Activated T-helper 2 cell treated with anti-CD3 and anti-CD28 coated beads, Interferon-gamma antibody, Interleukin-2, Interleukin-4, amounts not matched to agents 10 μg/mL and 5 μg/mL and 100 μg/mL, durations not matched to agents 14 hours and 24 hours and 36 hours (primary cell): ENCODE measurements around the gene GRIA4. TPM values are rescaled to one million over a fixed set of nuclear protein-coding genes. Genes with fewer than 3 reads are reported as not detected.
"Not testable (repeated sequence)": the region's sequence is repeated elsewhere in the genome, so short reads cannot be mapped to it uniquely, and the experiment has no call there.

Source experiments
- DNase-seq: peaks from one replicate; pipeline ENCODE4 v3.0.0; 2021; ENCODE audit warnings: low spot score
- H3K27ac Mint-ChIP-seq: one replicate; pipeline ENCODE4 v1.8.0; 2021; ENCODE audit warnings: mixed read lengths
- H3K27me3 Mint-ChIP-seq: one replicate; pipeline ENCODE4 v1.8.0; 2021; ENCODE audit warnings: low read depth, mixed read lengths
- H3K36me3 Mint-ChIP-seq: one replicate; pipeline ENCODE4 v1.8.0; 2021; ENCODE audit warnings: low read depth, mixed read lengths
- H3K4me1 Mint-ChIP-seq: one replicate; pipeline ENCODE4 v1.8.0; 2021; ENCODE audit warnings: low read depth, mixed read lengths
- H3K4me3 Mint-ChIP-seq: one replicate; pipeline ENCODE4 v1.8.0; 2021; ENCODE audit warnings: low read depth, mild to moderate bottlenecking, moderate library complexity, mixed read lengths
- H3K9me3 Mint-ChIP-seq: one replicate; pipeline ENCODE4 v1.8.0; 2021; ENCODE audit warnings: mixed read lengths
- intact Hi-C: fragments of 100-400 bp; cut with micrococcal nuclease; formaldehyde crosslinking; loops from one replicate; pipeline ENCODE4 v1.15.1; 2023
- total RNA-seq: library from RNA; stranded (reverse); gene quantifications from 2 replicates; pipeline ENCODE4 v1.2.3, GENCODE V29; 2022

GRIA4 gene
- total RNA-seq, 1 donor from 2014 or later: not detected

DNA sequence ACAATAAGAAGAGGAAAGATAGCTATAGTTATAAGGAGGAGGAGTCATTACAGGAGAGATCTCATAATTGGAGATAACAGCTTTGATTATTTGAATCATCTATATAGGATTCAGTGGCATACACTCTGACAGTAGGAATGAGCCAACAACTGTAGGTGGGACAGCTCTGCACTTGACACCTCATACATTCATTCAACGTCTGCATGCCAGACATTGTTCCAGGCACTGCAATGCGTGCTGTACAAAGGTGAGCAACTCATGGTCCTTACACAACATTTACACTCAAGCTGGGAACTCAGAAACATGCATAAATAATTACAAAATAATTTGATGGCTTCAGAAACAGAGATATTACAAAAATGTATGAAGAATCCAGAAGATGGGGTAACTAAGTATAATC is 257.9 kb downstream of the GRIA4 start:
- intact Hi-C loops: no loop called here
- no peaks in the 10 kb centered on the region for H3K4me1 Mint-ChIP-seq
- H3K9me3 Mint-ChIP-seq: no peaks in the 10 kb centered on the region
- DNase-seq: no peak
- no peaks in the 10 kb centered on the region for H3K27me3 Mint-ChIP-seq
- H3K27ac Mint-ChIP-seq: no peak overlapping the region
- no peak overlapping the region for H3K4me3 Mint-ChIP-seq
- no peaks in the 10 kb centered on the region for H3K36me3 Mint-ChIP-seq

- Mint-ChIP-seq H3K4me3 (no peak overlapping the region), H3K9me3 (no peaks in the 10 kb centered on the region), H3K27ac (no peak overlapping the region), H3K36me3 (no peaks in the 10 kb centered on the region), H3K4me1 (no peaks in the 10 kb centered on the region), H3K27me3 (no peaks in the 10 kb centered on the region)
- intact Hi-C loops: no loop called here
- no peak for DNase-seq
Measured at GRCh38 chr11:105868762-105869285, 259.0 kb downstream of the GRIA4 start.

DNA sequence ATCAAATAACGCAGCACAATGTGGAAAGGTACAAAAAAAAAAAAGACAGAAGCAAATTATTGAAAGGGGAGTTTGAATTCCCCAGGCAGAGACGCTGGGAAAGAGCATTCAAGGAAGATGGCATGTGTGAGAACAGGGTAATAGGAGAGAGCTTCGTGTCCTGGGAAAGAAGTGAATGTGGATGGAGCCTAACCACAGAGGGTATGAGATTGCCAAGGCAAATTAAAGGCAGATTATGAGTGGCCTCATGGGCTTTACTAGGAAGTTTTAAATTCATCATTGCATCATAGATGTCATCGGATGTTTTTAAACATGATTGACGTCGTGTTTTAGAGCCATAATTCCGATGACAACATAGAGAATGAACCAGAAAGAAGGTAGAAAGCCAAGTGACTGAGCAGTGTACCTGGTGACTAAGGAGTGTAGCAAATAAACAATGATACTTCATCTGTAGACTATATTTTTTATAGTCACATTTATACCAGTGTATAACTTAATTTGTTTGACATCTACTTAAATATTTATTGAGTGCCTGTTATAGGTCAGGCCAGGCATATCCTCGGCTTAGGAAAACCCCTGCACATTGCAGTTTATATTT is 260.7 kb downstream of the GRIA4 start:
- Mint-ChIP-seq H3K27me3 (no peaks in the 10 kb centered on the region), H3K4me3 (no peak overlapping the region), H3K9me3 (peaks cover 6% of the 10 kb centered on the region), H3K4me1 (no peaks in the 10 kb centered on the region), H3K36me3 (no peaks in the 10 kb centered on the region), H3K27ac (no peak overlapping the region)
- DNase-seq: no peak
- intact Hi-C loops: no loop called here

DNA sequence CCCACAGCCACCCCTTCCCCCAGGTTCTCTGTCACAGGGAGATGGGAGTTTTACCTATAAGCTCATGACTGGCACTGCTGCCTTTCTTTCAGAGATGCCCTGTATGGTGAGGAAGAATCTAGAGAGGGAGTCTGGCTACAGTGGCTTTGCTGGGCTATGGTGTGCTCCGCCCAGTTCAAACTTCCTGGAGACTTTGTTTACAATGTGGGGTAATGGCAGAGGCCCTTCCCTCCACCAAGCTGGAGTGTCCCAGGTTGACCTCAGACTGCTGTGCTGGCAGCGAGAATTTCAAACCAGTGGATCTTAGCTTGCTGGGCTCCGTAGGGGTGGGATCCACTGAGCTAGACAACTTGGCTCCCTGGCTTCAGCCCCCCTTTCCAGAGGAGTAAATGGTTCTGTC is 268.6 kb downstream of the GRIA4 start:
- Mint-ChIP-seq H3K27ac (no peak overlapping the region), H3K36me3 (no peaks in the 10 kb centered on the region), H3K4me1 (no peaks in the 10 kb centered on the region), H3K27me3 (no peaks in the 10 kb centered on the region), H3K9me3 (peaks cover 6% of the 10 kb centered on the region), H3K4me3 (no peak overlapping the region)
- intact Hi-C loops: no loop called here
- no peak for DNase-seq

DNA sequence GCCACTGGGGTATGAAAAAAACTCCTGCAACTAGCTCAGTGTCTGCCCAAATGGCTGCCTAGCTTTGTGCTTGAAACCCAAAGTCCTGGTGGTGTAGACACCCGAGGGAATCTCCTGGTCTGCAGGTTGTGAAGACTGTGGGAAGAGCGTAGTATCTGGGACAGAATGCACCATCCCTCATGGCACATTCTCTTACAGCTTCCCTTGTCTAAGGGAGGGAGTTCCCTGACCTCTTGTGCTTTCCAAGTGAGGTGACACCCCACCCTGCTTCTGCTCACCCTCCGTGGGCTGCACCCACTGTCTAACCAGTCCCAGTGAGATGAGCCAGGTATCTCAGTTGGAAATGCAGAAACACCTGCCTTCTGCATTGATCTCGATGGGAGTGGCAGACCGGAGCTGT is 269.1 kb downstream of the GRIA4 start:
- H3K9me3 Mint-ChIP-seq, intact Hi-C loops, H3K27ac Mint-ChIP-seq, H3K4me3 Mint-ChIP-seq, DNase-seq, H3K27me3 Mint-ChIP-seq, H3K4me1 Mint-ChIP-seq, H3K36me3 Mint-ChIP-seq: not testable (repeated sequence)

DNA sequence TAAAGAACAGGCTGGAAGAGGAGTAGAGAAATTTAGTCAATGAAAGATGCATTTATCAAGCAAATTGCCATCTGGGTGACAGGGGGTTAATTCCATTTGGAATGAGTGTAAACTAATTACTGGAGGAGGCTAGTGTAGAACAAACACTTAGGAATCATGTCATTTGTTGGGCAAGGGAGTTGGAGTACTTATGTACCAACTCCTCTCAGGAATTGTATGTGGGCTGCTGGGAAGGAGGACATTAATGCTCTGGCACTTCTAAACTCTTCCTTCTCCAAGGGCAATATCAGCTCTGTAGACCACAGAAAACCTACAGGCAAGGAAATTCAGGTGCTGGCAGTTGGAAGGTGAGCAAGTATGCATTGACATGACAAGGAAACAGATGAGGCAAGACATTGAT is 271.2 kb downstream of the GRIA4 start:
- no peak for DNase-seq
- no peaks in the 10 kb centered on the region for H3K4me1 Mint-ChIP-seq
- H3K4me3 Mint-ChIP-seq: no peak overlapping the region
- H3K36me3 Mint-ChIP-seq: no peaks in the 10 kb centered on the region
- no peaks in the 10 kb centered on the region for H3K9me3 Mint-ChIP-seq
- intact Hi-C loops: no loop called here
- H3K27ac Mint-ChIP-seq: no peak overlapping the region
- no peaks in the 10 kb centered on the region for H3K27me3 Mint-ChIP-seq

DNA sequence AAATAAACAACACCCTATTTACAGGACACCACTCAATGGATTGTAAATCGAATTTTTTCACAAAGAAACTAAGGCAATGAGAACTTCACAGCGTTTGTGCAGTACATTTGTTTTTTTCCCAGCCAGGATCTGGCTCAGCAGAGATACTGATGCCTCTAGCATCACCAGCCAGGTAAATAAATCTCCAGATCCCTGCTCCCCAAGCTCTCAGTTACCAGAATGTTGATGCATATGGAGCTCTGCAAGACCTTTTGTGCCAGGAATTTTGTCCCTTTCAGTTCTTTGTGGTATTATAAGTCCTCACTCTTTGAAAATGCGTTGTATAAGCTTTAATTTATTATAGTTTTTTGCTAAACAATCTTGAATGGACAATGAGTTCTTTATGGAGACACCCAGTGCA is 274.6 kb downstream of the GRIA4 start:
- Mint-ChIP-seq H3K4me1 (no peaks in the 10 kb centered on the region), H3K27me3 (no peaks in the 10 kb centered on the region), H3K27ac (no peak overlapping the region), H3K4me3 (no peak overlapping the region), H3K36me3 (no peaks in the 10 kb centered on the region), H3K9me3 (no peaks in the 10 kb centered on the region)
- intact Hi-C loops: no loop called here
- DNase-seq: no peak

DNA sequence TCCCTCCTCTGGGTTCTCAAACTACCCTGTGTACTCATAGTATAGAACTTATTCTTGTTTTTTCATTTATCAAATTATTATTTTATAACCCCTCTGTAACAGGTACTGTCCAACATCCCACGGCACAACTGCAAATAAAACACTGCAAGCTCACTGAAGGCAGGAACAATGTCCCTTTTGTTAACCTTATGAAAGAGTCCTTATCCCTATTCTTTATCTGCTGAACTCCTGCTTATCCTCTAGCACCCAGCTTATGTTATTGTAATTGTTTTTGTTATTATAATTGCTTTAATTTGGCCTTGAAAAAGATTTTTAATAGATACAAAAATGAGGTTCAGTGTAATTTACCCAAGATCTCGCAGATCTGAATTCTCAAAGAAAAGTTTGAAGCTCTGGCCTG is 281.8 kb downstream of the GRIA4 start:
- Mint-ChIP-seq H3K4me1 (no peaks in the 10 kb centered on the region), H3K9me3 (no peaks in the 10 kb centered on the region), H3K27ac (no peak overlapping the region), H3K36me3 (no peaks in the 10 kb centered on the region), H3K4me3 (no peak overlapping the region), H3K27me3 (no peaks in the 10 kb centered on the region)
- intact Hi-C loops: no loop called here
- no peak for DNase-seq

DNA sequence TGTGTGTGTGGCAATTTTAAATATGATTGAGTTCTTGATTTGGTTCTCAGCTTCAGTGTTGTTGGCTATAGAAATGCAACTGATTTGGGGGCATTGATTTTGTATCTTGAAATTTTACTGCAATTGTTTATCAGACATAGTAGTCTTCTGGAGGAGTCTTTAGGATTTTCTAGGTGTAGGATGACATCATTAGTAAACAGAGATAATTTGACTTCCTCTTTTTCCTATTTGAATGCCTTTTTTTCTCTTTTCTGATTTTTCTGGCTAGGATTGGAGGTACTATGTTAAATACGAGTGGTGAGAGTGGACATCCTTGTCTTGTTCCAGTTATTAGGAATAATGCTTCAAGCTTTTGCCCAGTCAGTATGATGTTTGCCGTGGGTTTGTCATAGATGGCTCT is 287.3 kb downstream of the GRIA4 start:
- no peaks in the 10 kb centered on the region for H3K36me3 Mint-ChIP-seq
- DNase-seq: no peak
- no peaks in the 10 kb centered on the region for H3K4me1 Mint-ChIP-seq
- no peak overlapping the region for H3K4me3 Mint-ChIP-seq
- no peaks in the 10 kb centered on the region for H3K9me3 Mint-ChIP-seq
- H3K27me3 Mint-ChIP-seq: no peaks in the 10 kb centered on the region
- intact Hi-C loops: no loop called here
- H3K27ac Mint-ChIP-seq: no peak overlapping the region

DNA sequence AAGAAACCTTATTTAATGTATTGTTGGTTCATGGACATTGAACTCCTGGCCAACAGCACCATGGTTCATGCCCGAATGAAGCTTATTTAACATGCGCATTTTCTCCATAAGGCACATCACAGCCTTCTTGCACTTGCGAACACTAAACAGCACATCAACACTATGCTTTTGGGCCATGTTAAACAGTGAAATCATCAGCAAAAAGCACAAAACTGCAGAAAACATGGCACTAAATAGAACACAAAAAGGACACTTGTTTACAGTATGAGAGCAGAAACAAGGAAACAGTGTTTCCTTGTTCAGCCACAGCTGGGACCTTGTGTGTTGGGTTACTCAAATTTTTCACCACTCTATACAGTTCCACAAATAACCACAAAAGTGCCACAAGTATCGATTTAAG is 289.9 kb downstream of the GRIA4 start:
- Mint-ChIP-seq H3K9me3 (no peaks in the 10 kb centered on the region), H3K27ac (no peak overlapping the region), H3K4me1 (no peaks in the 10 kb centered on the region), H3K36me3 (no peaks in the 10 kb centered on the region), H3K27me3 (no peaks in the 10 kb centered on the region), H3K4me3 (no peak overlapping the region)
- intact Hi-C loops: no loop called here
- no peak for DNase-seq

DNA sequence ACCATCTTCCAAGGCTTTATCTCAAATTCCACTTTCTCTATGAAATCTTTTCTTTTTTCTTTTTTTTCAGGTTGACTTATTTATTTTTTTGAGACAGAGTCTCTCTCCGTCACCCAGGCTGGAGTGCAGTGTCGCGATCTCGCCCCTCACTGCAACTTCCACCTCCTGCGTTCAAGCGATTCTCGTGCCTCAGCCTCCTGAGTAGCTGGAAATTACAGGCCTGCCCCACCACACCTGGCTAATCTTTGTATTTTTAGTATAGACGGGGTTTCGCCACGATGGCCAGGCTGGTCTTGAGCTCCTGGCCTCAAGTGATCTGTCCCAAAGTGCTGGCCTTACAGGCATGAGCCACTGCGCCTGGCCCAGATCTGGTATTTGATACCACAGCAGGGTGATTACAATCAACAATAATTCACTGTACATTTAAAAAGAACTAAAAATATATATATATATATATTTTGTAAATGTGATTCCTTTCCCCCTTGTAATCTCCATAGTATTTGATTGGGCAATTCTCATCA is 290.7 kb downstream of the GRIA4 start:
- no peak for DNase-seq
- no peaks in the 10 kb centered on the region for H3K9me3 Mint-ChIP-seq
- H3K36me3 Mint-ChIP-seq: no peaks in the 10 kb centered on the region
- H3K27ac Mint-ChIP-seq: no peak overlapping the region
- no peak overlapping the region for H3K4me3 Mint-ChIP-seq
- no peaks in the 10 kb centered on the region for H3K27me3 Mint-ChIP-seq
- intact Hi-C loops: no loop called here
- H3K4me1 Mint-ChIP-seq: no peaks in the 10 kb centered on the region

- H3K27ac Mint-ChIP-seq: no peak overlapping the region
- no peaks in the 10 kb centered on the region for H3K27me3 Mint-ChIP-seq
- H3K36me3 Mint-ChIP-seq: no peaks in the 10 kb centered on the region
- H3K9me3 Mint-ChIP-seq: no peaks in the 10 kb centered on the region
- H3K4me3 Mint-ChIP-seq: no peak overlapping the region
- DNase-seq: no peak
- H3K4me1 Mint-ChIP-seq: no peaks in the 10 kb centered on the region
- intact Hi-C loops: no loop called here
Measured at GRCh38 chr11:105903113-105903512, 293.2 kb downstream of the GRIA4 start.

GRCh38 chr11:105906517-105906916 is 296.6 kb downstream of the GRIA4 start:
- no peak overlapping the region for H3K27ac Mint-ChIP-seq
- DNase-seq: no peak
- H3K36me3 Mint-ChIP-seq: no peaks in the 10 kb centered on the region
- intact Hi-C loops: no loop called here
- no peaks in the 10 kb centered on the region for H3K9me3 Mint-ChIP-seq
- no peak overlapping the region for H3K4me3 Mint-ChIP-seq
- no peaks in the 10 kb centered on the region for H3K27me3 Mint-ChIP-seq
- no peaks in the 10 kb centered on the region for H3K4me1 Mint-ChIP-seq

DNA sequence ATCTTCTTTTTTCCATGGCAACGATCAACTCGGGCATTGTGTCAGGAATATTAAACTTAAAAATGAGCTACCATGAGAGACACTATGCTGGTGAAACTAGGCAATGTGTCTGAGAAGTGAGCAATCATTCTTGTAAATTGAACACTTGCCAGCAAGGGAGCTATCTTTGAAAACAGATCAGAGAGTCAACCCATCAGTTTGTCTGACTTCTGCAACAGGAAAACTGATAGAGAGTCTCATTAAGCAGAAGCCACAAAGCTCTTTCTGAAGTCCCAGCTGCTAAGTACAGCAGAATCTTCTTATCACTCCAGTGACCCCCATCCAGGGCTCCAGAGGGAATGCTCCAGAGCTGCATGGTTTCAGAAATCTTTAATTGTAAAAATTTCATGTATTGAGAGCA is 297.4 kb downstream of the GRIA4 start:
- Mint-ChIP-seq H3K36me3 (no peaks in the 10 kb centered on the region), H3K27me3 (no peaks in the 10 kb centered on the region), H3K9me3 (no peaks in the 10 kb centered on the region), H3K4me3 (no peak overlapping the region), H3K27ac (no peak overlapping the region), H3K4me1 (no peaks in the 10 kb centered on the region)
- no peak for DNase-seq
- intact Hi-C loops: no loop called here
